Renal cortical epithelial cell (primary cell): ENCODE data around the gene GLS. TPM values are rescaled to one million over a fixed set of nuclear protein-coding genes. Genes with fewer than 3 reads are reported as not detected.
"Not testable (repeated sequence)": the region's sequence is repeated elsewhere in the genome, so short reads cannot be mapped to it uniquely, and the experiment has no call there.

ENCODE experiments used
- DNase-seq: peaks from one replicate; pipeline ENCODE4 v3.0.0-alpha.2; 2011; ENCODE audit warnings: low read depth
- total RNA-seq: library from RNA; depleted of rRNA; stranded (reverse); fragments of >200 nt; gene quantifications from 2 replicates; pipeline ENCODE4 v1.2.3, GENCODE V29; 2014

GLS gene
- total RNA-seq, 1 donor from 2014 or later = 1,910 TPM

- DNase-seq = no peak
These were observed 109.5 kb downstream of the GLS start for GRCh38 chr2:190990132-190990531.

GRCh38 chr2:190993292-190993643 lies 112.6 kb downstream of the GLS start:
- DNase-seq = no peak

- no peak for DNase-seq
These were observed 113.5 kb downstream of the GLS start for GRCh38 chr2:190994148-190994547.

- DNase-seq = not testable (repeated sequence)
These were observed 114.7 kb downstream of the GLS start for GRCh38 chr2:190995315-190995714.

- peak; percentile 22 for DNase-seq
These were observed 115.8 kb downstream of the GLS start for GRCh38 chr2:190996338-190996946.

GRCh38 chr2:190996947-190997346 lies 116.3 kb downstream of the GLS start:
- no peak for DNase-seq

GRCh38 chr2:190997526-190998113 lies 117.0 kb downstream of the GLS start:
- no peak for DNase-seq

GRCh38 chr2:190999058-190999457 lies 118.4 kb downstream of the GLS start:
- no peak for DNase-seq

GRCh38 chr2:190999949-191000665 lies 119.5 kb downstream of the GLS start:
- no peak for DNase-seq

- no peak for DNase-seq
These were observed 120.4 kb downstream of the GLS start for GRCh38 chr2:191001032-191001431.

GRCh38 chr2:191001624-191002023 lies 121.0 kb downstream of the GLS start:
- DNase-seq = no peak

GRCh38 chr2:191003405-191004309 lies 123.0 kb downstream of the GLS start:
- DNase-seq = no peak

- DNase-seq = no peak
These were observed 125.7 kb downstream of the GLS start for GRCh38 chr2:191006297-191006696.

- no peak for DNase-seq
These were observed 126.6 kb downstream of the GLS start for GRCh38 chr2:191006997-191007783.

- no peak for DNase-seq
These were observed 127.7 kb downstream of the GLS start for GRCh38 chr2:191008286-191008685.

- peak; percentile 30 for DNase-seq
These were observed 129.1 kb downstream of the GLS start for GRCh38 chr2:191009541-191010374.

GRCh38 chr2:191010887-191011885 lies 130.6 kb downstream of the GLS start:
- no peak for DNase-seq

- no peak for DNase-seq
These were observed 131.7 kb downstream of the GLS start for GRCh38 chr2:191012346-191012745.
